ENCODE results near the gene MAPK10.

MAPK10 gene

DNA sequence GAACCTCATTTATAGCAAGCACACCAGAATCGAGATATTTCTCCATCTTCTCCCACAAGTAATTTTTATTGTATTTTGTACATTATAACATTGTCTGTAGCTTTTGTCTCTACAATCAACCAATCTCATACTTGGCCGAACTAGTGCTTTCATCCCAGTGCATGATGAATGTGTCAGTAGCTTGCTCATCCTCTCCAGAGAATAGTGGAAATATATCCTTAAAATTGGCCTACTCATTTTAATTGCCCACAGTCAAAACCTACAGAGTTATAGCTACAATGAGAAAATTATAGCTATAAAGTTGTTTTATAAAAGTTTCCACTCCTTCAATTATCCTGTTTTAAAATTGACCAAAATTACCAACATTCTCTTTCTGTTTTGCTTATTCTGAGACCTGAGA is 103.8 kb downstream of the MAPK10 start:
- H3K4me3 ChIP-seq (ENCODE audit: control insufficient read depth, low read depth, low read length): no peak overlapping the region
- TF ChIP-seq, protein P1, sequence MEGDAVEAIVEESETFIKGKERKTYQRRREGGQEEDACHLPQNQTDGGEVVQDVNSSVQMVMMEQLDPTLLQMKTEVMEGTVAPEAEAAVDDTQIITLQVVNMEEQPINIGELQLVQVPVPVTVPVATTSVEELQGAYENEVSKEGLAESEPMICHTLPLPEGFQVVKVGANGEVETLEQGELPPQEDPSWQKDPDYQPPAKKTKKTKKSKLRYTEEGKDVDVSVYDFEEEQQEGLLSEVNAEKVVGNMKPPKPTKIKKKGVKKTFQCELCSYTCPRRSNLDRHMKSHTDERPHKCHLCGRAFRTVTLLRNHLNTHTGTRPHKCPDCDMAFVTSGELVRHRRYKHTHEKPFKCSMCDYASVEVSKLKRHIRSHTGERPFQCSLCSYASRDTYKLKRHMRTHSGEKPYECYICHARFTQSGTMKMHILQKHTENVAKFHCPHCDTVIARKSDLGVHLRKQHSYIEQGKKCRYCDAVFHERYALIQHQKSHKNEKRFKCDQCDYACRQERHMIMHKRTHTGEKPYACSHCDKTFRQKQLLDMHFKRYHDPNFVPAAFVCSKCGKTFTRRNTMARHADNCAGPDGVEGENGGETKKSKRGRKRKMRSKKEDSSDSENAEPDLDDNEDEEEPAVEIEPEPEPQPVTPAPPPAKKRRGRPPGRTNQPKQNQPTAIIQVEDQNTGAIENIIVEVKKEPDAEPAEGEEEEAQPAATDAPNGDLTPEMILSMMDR (conservative IDR thresholded peaks at IDR 0.05; ENCODE audit: control insufficient read depth, insufficient read depth, low read depth, low read length): no peak
- DNase-seq (ENCODE audit: low read depth): peak; percentile 60

DNA sequence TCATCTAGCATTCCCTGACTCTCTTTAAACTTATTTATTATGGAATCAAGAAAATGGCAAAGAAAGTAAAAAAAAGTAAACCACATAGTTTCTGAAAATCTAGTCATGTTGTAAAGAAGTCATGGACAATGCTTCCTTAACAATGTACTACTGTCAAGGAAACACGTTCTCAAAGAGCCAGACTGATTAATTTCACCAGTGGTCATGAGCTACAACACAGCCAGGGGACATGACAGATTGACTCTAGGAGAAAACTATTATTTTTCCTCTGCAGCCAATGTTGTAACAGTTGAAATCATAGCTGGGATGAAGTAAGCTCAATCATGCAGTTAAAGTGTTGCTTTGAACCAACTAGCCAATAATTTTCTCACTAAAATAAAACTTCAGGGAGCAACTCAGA is 109.2 kb downstream of the MAPK10 start:
- DNase-seq (ENCODE audit: low read depth): no peak
- H3K4me3 ChIP-seq (ENCODE audit: control insufficient read depth, low read depth, low read length): no peak overlapping the region
- TF ChIP-seq, protein P1 (conservative IDR thresholded peaks at IDR 0.05; ENCODE audit: control insufficient read depth, insufficient read depth, low read depth, low read length): no peak

DNA sequence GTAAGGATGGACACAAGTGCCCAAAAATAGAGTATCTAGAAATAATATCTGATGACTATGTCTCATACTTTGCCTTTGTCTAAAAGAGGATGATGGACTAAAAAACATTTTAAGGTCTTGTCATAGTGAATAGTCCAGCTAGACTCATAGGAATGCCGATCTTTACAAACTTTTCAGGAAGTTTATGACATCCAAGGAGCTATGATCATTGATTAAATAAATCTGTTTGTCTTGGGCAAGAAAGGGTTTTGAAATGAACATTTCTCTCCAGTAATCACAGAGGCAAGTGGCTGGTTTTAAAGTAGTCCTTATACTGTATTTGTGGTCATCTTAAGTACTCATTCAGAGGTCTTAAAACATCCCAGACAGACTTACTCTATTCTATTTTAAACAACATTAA is 109.8 kb downstream of the MAPK10 start:
- TF ChIP-seq, protein P1 (conservative IDR thresholded peaks at IDR 0.05; ENCODE audit: control insufficient read depth, insufficient read depth, low read depth, low read length): no peak
- no peak for DNase-seq (ENCODE audit: low read depth)
- no peak overlapping the region for H3K4me3 ChIP-seq (ENCODE audit: control insufficient read depth, low read depth, low read length)

DNA sequence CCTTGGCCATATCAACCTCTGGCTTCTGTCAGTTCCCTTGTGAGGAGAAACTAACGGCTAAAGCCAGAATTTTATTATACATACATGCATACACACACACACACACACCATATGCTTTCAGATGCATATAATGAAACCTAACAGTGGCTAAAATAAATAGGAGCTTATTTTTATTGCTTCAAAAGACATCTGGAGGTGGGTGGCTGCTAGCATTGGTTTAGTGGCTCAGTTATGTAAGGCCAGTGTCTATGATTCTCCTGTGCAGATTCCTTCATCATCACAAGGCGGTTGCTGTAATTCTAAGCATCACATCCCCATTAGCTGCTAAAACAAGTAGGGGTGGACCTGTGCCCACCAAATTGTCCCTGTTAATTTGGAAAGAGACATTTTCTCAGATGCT is 110.8 kb downstream of the MAPK10 start:
- DNase-seq (ENCODE audit: low read depth): no peak
- TF ChIP-seq, protein P1 (conservative IDR thresholded peaks at IDR 0.05; ENCODE audit: control insufficient read depth, insufficient read depth, low read depth, low read length): no peak
- H3K4me3 ChIP-seq (ENCODE audit: control insufficient read depth, low read depth, low read length): no peak overlapping the region

DNA sequence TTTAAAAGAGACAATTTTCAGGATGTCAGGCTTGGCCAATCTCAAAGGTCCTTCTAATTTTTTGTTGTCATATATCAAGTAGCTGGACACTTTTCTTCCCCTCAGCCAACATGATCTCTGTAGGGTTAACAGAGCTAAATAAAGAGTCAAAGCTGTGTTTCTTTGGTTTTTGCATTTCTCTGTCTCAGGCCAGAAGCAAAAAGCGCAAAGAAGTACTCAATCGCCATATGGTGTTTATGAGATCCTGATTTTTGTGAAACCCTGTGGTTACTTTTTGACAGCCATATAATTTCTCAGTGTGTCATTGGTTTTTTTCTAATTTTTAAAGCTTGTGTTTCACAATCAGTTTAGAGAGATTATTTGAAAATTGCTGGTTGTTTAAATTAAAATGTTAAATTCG is 111.9 kb downstream of the MAPK10 start:
- TF ChIP-seq, protein P1 (conservative IDR thresholded peaks at IDR 0.05; ENCODE audit: control insufficient read depth, insufficient read depth, low read depth, low read length): no peak
- H3K4me3 ChIP-seq (ENCODE audit: control insufficient read depth, low read depth, low read length): no peak overlapping the region
- no peak for DNase-seq (ENCODE audit: low read depth)

DNA sequence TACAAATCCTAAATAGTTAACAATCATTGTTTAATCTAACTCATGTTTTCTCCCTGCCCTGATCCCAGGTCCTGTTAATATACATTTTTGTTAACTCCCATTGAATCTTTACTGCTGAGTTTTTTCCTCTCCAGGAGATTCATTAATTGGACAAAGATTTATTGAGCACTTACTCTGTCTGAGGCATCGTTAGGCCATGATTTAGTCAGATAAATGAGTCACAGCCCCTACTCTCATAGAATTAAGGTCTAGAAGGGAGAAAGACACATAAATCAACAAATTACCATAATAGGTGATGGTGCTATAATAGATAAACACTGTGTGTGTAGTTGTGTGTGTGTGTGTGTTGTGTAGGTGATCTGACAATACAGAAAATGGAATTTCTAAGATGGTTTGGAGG is 112.5 kb downstream of the MAPK10 start:
- TF ChIP-seq, protein P1 (conservative IDR thresholded peaks at IDR 0.05; ENCODE audit: control insufficient read depth, insufficient read depth, low read depth, low read length): no peak
- no peak for DNase-seq (ENCODE audit: low read depth)
- no peak overlapping the region for H3K4me3 ChIP-seq (ENCODE audit: control insufficient read depth, low read depth, low read length)

DNA sequence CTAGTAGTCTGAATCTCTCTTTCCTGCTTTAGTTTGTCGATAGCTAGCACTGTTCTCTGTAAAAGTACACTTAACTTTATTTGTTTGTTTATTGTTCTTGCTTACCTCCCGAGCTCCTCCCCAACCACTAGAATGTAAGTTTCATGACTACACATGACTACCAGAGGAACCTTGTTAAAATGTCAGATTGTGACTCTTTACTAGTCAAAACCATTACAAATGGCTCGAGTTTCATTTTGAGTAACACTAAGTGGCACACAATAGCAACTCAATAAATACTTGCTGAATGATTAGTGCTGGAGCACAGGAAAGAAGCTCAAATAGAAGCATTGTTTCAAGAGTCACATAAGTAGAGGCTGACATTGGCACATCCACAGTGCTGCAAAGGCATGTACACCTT is 116.1 kb downstream of the MAPK10 start:
- no peak overlapping the region for H3K4me3 ChIP-seq (ENCODE audit: control insufficient read depth, low read depth, low read length)
- TF ChIP-seq, protein P1 (conservative IDR thresholded peaks at IDR 0.05; ENCODE audit: control insufficient read depth, insufficient read depth, low read depth, low read length): no peak
- no peak for DNase-seq (ENCODE audit: low read depth)
